ENCODE results near the gene SYNPR.

- TF ChIP-seq CTCF (conservative IDR thresholded peaks at IDR 0.05; ENCODE audit: low read depth, low read length) (no peak), EZH2phosphoT487 (IDR thresholded peaks at IDR 0.05; ENCODE audit: borderline replicate concordance, low read length) (no peak)
These were observed 318.9 kb downstream of the SYNPR start for GRCh38 chr3:63597019-63597418.

Data from PC-3 (cell line).